ENCODE measurements around the gene PER1. TPM values are rescaled to one million over a fixed set of nuclear protein-coding genes. Genes with fewer than 3 reads are reported as not detected.

The PER1 gene
- total and polyA plus RNA-seq, 4 donors = 25.4 to 61.1 (median 28.7) TPM

DNA sequence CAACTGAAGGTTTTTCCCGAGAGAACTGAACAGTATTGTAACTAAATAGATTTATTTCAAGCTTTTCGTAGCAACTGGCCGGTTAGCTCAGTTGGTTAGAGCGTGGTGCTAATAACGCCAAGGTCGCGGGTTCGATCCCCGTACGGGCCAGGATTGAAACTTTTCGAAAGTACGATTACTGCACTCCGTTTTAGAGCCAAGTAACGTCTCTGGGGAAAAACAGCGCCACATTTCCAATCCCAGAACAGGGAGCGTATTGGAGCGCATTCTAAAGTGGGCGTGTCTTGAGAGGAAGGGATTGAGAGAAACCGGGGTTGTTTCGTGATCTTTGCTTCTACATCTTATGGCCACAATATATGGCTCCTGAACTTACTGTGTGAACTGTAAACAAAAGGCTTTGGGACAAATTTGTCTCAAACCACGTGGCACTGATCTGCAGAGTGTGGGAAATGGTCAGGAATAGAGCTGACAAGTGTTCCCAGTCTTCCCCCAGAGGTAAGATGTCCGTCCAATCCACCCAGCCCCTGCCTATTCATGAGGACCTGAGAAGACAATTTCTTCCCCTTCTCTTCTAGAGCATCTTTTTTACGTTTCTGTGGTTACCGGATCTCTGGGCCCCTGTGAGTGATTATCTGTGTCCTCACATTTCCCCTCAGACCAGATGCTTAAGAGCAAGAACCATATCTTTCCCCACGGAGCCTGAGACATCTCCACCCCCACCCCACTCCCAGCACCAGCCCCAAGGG lies 35.5 kb upstream of the PER1 start:
- DNase-seq (ENCODE audit: low read depth in 4 of 6, low spot score in 6 of 6) = peak; percentile 91 to 99 (median 92)
- peak overlapping the region; percentile 100 for H3K27ac ChIP-seq (ENCODE audit: low read depth, low read length)
- no peaks in the 10 kb centered on the region for H3K9me3 ChIP-seq (ENCODE audit: control insufficient read depth, insufficient read depth, low read length)
- H3K4me1 ChIP-seq (ENCODE audit: control insufficient read depth, insufficient read depth, low read length) = peaks cover 49% of the 10 kb centered on the region
- WGBS (ENCODE audit: insufficient coverage) = 0% methylated on average over 19 of the region's 25 CpGs
- H3K36me3 ChIP-seq (ENCODE audit: control insufficient read depth, insufficient read depth, low read length) = no peaks in the 10 kb centered on the region
- no peaks in the 10 kb centered on the region for H3K27me3 ChIP-seq (ENCODE audit: control insufficient read depth, insufficient read depth, low read length)
- peak overlapping the region; percentile 94 for H3K4me3 ChIP-seq (ENCODE audit: low read depth, low read length)

DNA sequence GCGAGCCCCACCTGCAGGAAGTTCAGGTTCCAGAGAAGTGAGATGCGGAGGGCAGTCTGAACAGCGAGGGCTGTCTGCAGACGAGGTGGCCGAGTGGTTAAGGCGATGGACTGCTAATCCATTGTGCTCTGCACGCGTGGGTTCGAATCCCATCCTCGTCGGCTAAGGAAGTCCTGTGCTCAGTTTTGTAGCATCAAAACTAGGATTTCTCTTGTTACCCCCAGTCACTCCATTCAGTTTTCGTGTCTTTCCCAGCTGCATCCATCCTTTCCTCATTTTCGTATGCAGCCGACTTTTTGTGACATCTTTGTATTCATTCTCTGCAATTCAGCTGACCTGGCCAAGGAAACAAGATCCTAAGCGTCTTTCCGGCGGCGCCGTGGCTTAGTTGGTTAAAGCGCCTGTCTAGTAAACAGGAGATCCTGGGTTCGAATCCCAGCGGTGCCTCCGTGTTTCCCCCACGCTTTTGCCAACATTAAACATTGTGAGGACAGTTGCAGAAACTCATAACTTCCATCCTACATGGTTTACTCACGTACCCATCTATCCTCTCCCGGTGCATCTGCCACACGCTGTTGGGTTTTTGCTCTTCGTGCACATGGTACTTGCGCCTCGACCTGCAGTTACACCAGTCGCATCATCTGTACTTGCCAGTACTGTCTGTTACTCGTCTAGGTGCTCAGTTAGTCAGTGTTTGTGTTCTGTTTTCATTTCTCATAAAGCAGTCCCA lies 34.7 kb upstream of the PER1 start:
- peak; percentile 86 to 99 (median 92) for DNase-seq (ENCODE audit: low read depth in 4 of 6, low spot score in 6 of 6)
- peaks cover 45% of the 10 kb centered on the region for H3K4me1 ChIP-seq (ENCODE audit: control insufficient read depth, insufficient read depth, low read length)
- under 1% methylated on average over 30 of the region's 32 CpGs for WGBS (ENCODE audit: insufficient coverage)
- peak overlapping the region; percentile 100 for H3K27ac ChIP-seq (ENCODE audit: low read depth, low read length)
- H3K4me3 ChIP-seq (ENCODE audit: low read depth, low read length) = peak overlapping the region; percentile 94
- H3K36me3 ChIP-seq (ENCODE audit: control insufficient read depth, insufficient read depth, low read length) = no peaks in the 10 kb centered on the region
- no peaks in the 10 kb centered on the region for H3K9me3 ChIP-seq (ENCODE audit: control insufficient read depth, insufficient read depth, low read length)
- H3K27me3 ChIP-seq (ENCODE audit: control insufficient read depth, insufficient read depth, low read length) = no peaks in the 10 kb centered on the region

DNA sequence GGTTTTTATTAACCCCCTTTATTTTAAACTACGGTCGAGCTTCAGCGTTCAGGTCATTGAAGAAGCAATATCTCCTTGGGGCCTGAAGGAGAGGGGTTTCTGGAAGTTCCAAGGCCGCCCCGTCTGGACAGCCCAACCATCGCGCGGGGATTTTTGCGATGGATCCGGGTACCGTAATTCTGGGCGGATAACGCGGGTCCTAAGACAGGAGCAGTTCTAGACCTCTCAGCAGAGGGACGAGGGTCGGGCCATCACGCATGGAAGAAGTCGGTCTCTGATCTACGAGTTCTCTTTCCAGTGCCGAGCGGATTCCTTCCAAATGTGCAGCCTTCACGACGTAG lies 34.2 kb upstream of the PER1 start:
- Histone ChIP-seq H3K4me1 (ENCODE audit: control insufficient read depth, insufficient read depth, low read length) (peaks cover 42% of the 10 kb centered on the region), H3K4me3 (ENCODE audit: low read depth, low read length) (peak overlapping the region; percentile 94), H3K27ac (ENCODE audit: low read depth, low read length) (peak overlapping the region; percentile 100), H3K27me3 (ENCODE audit: control insufficient read depth, insufficient read depth, low read length) (no peaks in the 10 kb centered on the region), H3K9me3 (ENCODE audit: control insufficient read depth, insufficient read depth, low read length) (no peaks in the 10 kb centered on the region), H3K36me3 (ENCODE audit: control insufficient read depth, insufficient read depth, low read length) (no peaks in the 10 kb centered on the region)
- under 1% methylated on average over 23 of the region's 23 CpGs for WGBS (ENCODE audit: insufficient coverage)
- DNase-seq (ENCODE audit: low read depth in 4 of 6, low spot score in 6 of 6) = no peak

DNA sequence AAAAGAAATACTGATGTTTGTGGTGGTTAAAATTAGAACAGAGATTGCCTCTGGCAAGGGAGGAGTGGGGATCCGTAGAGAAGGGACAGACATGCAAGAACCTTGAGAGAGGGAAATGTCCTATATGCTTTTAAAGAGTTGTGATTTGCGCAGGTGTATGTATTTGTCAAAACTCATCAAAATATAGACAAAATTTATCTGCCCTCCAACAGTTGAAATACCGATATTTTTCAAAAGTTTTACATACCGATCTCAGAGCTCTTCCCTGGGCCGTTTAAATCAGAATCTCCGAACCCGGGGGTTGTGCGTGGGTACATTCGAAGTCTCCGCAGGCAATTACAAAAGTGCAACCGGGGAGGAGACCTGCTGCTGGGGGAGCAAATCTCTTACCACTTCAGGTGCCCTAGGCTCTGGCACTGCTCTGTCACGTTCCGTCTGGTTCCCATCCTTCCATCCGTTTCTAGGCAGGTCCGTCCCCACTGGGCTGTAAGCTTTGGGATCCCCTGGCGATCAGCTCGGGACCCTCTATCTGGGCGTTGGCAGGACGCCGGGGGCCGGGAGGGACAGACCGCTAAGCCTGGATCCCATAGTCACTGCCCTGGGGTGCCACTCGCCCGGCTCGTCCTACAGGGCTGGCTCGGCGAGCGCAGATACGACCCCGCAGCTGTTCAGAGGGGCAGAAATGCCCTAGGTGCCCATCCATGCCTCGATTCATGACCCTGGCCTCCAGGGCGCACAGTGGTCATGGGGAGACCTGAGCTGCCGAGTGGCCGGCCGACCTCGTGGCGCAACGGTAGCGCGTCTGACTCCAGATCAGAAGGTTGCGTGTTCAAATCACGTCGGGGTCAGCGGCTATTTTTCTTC lies 33.6 kb upstream of the PER1 start:
- Histone ChIP-seq H3K36me3 (ENCODE audit: control insufficient read depth, insufficient read depth, low read length) (no peaks in the 10 kb centered on the region), H3K27me3 (ENCODE audit: control insufficient read depth, insufficient read depth, low read length) (no peaks in the 10 kb centered on the region), H3K9me3 (ENCODE audit: control insufficient read depth, insufficient read depth, low read length) (no peaks in the 10 kb centered on the region), H3K27ac (ENCODE audit: low read depth, low read length) (peak overlapping the region; percentile 100), H3K4me3 (ENCODE audit: low read depth, low read length) (peak overlapping the region; percentile 94), H3K4me1 (ENCODE audit: control insufficient read depth, insufficient read depth, low read length) (peaks cover 36% of the 10 kb centered on the region)
- 0% methylated on average over 37 of the region's 44 CpGs for WGBS (ENCODE audit: insufficient coverage)
- peak in 2 of 6 donors; percentile 93 to 94 for DNase-seq (ENCODE audit: low read depth in 4 of 6, low spot score in 6 of 6)

DNA sequence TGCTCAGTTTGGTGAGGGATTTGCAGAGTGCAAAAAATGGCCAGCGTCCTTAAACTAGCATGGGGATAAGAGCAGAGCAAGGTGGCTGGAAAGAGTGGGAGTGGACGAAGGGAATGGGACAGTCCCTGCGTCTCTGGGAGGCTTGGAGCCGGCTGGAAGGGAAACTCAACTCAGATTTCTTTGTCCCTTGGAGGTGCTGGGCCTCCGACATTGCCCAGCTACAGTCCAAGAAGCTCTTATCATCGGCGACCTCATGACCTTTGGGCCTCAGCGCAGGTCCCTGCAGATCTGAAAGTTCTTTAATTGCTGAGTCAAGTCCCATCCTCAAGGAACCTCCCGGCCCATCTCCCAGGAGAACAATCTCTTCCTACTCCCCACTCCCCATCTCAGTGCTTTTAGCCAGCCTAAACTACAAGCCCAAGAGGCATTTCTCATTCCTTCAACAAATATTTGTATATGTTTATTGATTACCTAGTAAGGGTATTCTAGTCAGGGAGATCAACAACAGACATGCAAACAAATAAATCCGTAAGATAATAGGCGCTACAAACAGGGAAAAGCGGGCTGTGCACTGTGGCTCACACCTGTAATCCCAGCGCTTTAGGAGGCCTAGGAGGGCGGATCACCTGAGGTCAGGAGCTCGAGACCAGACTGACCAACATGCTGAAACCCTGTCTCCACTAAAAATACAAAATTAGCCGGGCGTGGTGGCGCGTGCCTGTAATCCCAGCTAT lies 25.0 kb upstream of the PER1 start:
- WGBS (ENCODE audit: insufficient coverage) = 69% methylated on average over 13 of the region's 19 CpGs
- peak overlapping the region; percentile 97 for H3K27ac ChIP-seq (ENCODE audit: low read depth, low read length)
- H3K4me1 ChIP-seq (ENCODE audit: control insufficient read depth, insufficient read depth, low read length) = peaks cover 40% of the 10 kb centered on the region

DNA sequence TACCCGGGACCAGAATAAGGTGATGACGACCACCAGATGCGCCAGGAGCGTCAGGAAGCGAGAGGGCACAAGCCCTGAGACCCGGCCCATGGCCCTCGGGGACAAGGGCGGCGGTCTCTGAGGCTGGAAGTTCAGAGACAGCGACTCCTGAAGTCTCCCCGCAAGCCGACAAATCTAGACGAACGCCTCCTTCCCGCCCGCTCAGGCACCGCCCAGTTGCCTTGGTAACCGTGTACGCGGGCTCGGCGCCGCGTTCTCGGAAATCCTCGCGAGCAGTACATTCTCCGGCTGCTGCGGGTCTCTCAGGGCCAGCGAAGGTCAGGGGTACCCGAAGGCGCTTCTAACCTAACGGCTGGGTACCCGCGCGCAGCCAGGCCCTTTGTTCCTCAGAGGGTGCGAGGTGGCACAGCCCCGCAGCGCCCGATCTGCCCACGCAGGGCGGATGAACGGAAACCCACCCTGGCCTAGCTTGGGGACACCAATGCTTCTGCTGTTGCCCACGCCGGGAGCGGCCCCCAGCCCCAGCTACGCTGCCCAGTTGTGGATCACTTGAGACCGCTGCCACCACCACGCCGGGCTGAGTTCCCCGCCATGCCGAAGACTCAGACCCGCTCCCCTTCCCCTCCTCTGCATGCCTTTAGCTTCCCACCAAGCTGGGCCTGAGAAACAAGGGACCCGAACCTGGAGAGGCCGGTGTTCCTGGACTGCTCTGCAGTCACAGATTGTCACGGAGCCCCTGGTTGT lies 24.2 kb upstream of the PER1 start, which contains the start of gene TMEM107:
Gene TMEM107, minus strand, starts transcription at position 184 of the 744 bp plus-strand sequence. Its CDS starts 94 bp downstream, at position 90.
- H3K4me3 ChIP-seq (ENCODE audit: low read depth, low read length) = peak within 1 kb of the TSS; percentile 83
- WGBS (ENCODE audit: insufficient coverage) = under 1% methylated on average over 56 of the region's 56 CpGs
- H3K27ac ChIP-seq (ENCODE audit: low read depth, low read length) = peak within 1 kb of the TSS; percentile 97
- peaks cover 44% of the 10 kb centered on the region for H3K4me1 ChIP-seq (ENCODE audit: control insufficient read depth, insufficient read depth, low read length)
- peak in 4 of 6 donors; percentile 81 to 97 (median 92) for DNase-seq (ENCODE audit: low read depth in 4 of 6, low spot score in 6 of 6)
- no peaks in the 10 kb centered on the region for H3K36me3 ChIP-seq (ENCODE audit: control insufficient read depth, insufficient read depth, low read length)
- no peaks in the 10 kb centered on the region for H3K27me3 ChIP-seq (ENCODE audit: control insufficient read depth, insufficient read depth, low read length)
- H3K9me3 ChIP-seq (ENCODE audit: control insufficient read depth, insufficient read depth, low read length) = no peaks in the 10 kb centered on the region

More for the DNA sequence above, 25.0 kb upstream of the PER1 start:
- Histone ChIP-seq H3K4me3 (ENCODE audit: low read depth, low read length) (peak overlapping the region; percentile 83), H3K9me3 (ENCODE audit: control insufficient read depth, insufficient read depth, low read length) (no peaks in the 10 kb centered on the region), H3K36me3 (ENCODE audit: control insufficient read depth, insufficient read depth, low read length) (no peaks in the 10 kb centered on the region), H3K27me3 (ENCODE audit: control insufficient read depth, insufficient read depth, low read length) (no peaks in the 10 kb centered on the region)
- DNase-seq (ENCODE audit: low read depth in 4 of 6, low spot score in 6 of 6) = no peak

DNA sequence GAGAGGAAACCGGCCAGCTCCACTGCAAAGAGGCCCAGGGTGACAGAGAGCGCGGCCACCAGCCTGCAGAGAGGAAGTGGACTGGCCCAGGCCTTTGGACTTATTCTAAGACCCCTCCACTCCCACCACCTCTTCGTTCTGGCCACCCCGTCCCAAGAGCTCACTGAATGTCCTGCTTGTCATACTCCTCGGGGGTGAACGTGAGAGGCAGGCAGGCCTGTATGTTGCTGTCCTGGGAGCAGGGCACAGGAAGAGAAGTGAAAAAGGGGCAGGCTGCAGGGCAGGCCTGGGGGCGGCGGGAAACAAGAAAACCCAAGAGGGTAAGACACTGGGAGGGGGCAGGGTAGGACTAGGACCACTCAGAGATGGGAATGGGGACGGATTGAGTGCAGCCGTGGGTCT lies 23.6 kb upstream of the PER1 start:
- 8% methylated on average over 9 of the region's 11 CpGs for WGBS (ENCODE audit: insufficient coverage)
- peak overlapping the region; percentile 83 for H3K4me3 ChIP-seq (ENCODE audit: low read depth, low read length)
- DNase-seq (ENCODE audit: low read depth in 4 of 6, low spot score in 6 of 6) = no peak
- H3K36me3 ChIP-seq (ENCODE audit: control insufficient read depth, insufficient read depth, low read length) = no peaks in the 10 kb centered on the region
- H3K27me3 ChIP-seq (ENCODE audit: control insufficient read depth, insufficient read depth, low read length) = no peaks in the 10 kb centered on the region
- H3K27ac ChIP-seq (ENCODE audit: low read depth, low read length) = peak overlapping the region; percentile 97
- peaks cover 44% of the 10 kb centered on the region for H3K4me1 ChIP-seq (ENCODE audit: control insufficient read depth, insufficient read depth, low read length)
- no peaks in the 10 kb centered on the region for H3K9me3 ChIP-seq (ENCODE audit: control insufficient read depth, insufficient read depth, low read length)

DNA sequence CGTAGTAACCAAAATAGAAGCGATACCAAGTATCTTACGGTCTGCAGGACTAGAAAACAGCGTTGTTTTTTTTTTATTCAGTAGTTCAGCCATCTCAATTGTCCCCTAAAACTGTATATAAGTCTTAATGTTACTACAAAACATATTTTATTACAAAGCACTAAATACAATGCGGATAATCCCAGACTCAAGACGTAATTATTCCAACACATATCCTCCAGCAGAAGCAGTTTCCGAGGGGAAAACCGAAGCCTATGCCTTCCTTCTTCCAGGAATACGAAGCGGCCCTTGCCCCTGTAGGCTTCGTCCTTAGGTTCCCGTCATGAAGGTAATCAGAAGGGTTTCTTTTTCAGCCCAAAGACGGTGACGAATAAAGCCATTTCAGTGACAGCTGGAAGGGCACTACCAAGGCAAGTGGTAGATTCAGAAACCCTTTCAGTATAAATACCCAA lies 21.7 kb upstream of the PER1 start:
- 0% methylated on average over 9 of the region's 14 CpGs for WGBS (ENCODE audit: insufficient coverage)
- Histone ChIP-seq H3K36me3 (ENCODE audit: control insufficient read depth, insufficient read depth, low read length) (no peaks in the 10 kb centered on the region), H3K9me3 (ENCODE audit: control insufficient read depth, insufficient read depth, low read length) (no peaks in the 10 kb centered on the region), H3K4me3 (ENCODE audit: low read depth, low read length) (peak overlapping the region; percentile 51), H3K27ac (ENCODE audit: low read depth, low read length) (peak overlapping the region; percentile 97), H3K4me1 (ENCODE audit: control insufficient read depth, insufficient read depth, low read length) (peaks cover 44% of the 10 kb centered on the region), H3K27me3 (ENCODE audit: control insufficient read depth, insufficient read depth, low read length) (no peaks in the 10 kb centered on the region)
- no peak for DNase-seq (ENCODE audit: low read depth in 4 of 6, low spot score in 6 of 6)
